GM18951 (cell line): Measurements from ENCODE around the gene ZNF837.
A peak's percentile ranks its signal among the peaks of the same experiment; 100 is the strongest.
"Not testable (repeated sequence)": the region's sequence is repeated elsewhere in the genome, so short reads cannot be mapped to it uniquely, and the experiment has no call there.

Source experiments
- POLR2A ChIP-seq: IDR thresholded peaks from 4 replicates; pipeline ENCODE4 v1.6.1; 2011; ENCODE audit warnings: mild to moderate bottlenecking; ENCODE audit not compliant: insufficient read length, insufficient read depth; ENCODE audit errors: extremely low read depth
- in situ Hi-C: fragments of 300-500 bp; cut with MboI; formaldehyde crosslinking; loops from one replicate; pipeline ENCODE4 v1.12.0; 2022; ENCODE audit warnings: low sequenced_read_pairs, mixed read lengths, inconsistent platforms; ENCODE audit not compliant: unreplicated experiment

The ZNF837 gene

DNA sequence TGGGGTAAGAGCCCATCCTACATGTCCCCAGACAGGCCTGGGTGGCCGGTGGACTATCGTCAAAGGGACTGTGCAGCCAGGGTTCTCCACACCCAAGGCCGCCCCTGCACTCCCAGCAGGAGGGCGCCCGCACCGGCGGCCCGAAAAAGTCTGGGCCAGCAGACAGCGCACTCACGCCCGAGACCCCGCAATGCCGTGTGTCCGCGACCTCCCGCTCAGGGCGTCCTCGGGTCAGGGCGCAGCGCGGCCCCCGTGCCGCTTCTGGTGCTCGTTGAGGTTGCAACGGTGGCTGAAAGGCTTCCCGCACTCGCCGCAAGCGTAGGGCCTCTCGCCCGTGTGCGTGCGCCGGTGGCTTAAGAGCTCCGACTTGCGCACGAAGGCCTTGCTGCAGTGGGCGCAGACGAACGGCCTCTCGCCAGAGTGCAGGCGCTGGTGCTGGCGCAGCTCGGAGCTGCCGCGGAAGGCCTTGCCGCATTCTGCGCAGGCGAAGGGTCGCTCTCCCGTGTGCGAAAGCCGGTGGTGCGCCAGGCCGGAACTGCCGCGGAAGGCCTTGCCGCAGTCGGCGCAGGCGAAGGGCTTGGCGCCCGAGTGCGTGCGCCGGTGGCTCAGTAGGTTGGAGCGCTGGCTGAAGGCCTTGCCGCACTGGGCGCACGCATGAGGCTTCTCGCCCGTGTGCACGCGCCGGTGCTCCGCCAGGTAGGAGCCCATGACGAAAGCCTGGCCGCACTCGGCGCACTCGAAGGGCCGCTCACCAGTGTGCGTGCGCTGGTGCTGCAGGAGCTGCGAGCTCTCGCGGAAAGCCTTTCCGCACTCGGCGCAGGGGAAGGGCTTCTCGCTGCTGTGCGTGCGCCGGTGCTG lies 24.7 kb downstream of the ZNF837 start:
- in situ Hi-C loops = no loop called here
- peak; percentile 20 for TF ChIP-seq POLR2A

DNA sequence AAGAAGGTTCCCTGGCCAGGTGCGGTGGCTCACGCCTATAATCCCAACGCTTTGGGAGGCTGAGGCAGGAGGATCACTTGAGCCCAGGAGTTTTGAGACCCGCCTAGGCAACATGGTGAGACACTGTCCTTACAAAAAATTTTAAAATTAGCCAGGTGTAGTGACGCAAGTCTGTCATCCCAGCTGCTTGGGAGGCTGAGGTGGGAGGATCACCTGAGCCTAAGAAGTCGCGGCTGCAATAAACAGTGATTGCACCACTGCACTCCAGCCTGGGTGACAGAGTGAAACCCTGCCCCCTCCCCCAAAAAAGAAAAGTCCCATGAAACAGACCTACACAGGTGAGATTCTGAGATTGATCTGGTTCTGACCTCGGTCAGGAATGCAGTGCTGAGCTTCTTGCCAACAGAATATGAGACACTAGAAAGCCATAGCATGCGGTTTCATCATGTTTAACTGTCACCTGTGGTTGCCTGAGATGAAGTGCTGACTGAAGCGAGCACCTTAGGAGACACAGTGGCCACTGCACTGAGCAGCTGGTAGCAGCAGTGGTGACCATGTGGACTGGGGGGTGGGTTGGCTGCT lies 25.5 kb downstream of the ZNF837 start:
- no peak for TF ChIP-seq POLR2A
- in situ Hi-C loops = no loop called here

DNA sequence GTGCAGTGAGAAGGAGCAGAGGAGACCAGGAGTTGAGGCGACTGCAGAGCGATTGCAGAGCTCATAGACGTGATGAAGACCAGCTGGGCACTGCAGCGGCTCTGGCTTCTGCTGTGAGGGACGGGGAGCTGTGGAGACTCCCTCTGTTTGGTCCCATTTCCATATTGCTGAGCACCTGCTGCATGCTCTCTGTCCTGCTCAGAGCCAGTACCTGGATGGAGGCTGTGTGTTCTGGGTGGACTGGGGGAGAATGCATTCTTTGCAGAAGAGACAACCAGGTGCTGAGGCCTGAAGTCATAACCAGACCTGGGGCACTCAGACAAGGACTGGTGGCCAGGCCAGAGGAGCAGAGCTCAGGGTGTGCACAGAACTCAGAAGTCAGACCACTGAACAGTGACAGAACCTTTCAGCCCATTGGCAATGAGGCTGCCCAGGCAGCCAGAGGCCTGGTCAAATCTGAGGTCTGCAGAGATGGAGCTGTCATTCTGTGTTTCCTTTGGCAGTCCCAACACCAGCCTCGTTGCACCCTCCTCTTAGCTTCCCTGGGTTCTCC lies 26.3 kb downstream of the ZNF837 start:
- no peak for TF ChIP-seq POLR2A
- in situ Hi-C loops = no loop called here

DNA sequence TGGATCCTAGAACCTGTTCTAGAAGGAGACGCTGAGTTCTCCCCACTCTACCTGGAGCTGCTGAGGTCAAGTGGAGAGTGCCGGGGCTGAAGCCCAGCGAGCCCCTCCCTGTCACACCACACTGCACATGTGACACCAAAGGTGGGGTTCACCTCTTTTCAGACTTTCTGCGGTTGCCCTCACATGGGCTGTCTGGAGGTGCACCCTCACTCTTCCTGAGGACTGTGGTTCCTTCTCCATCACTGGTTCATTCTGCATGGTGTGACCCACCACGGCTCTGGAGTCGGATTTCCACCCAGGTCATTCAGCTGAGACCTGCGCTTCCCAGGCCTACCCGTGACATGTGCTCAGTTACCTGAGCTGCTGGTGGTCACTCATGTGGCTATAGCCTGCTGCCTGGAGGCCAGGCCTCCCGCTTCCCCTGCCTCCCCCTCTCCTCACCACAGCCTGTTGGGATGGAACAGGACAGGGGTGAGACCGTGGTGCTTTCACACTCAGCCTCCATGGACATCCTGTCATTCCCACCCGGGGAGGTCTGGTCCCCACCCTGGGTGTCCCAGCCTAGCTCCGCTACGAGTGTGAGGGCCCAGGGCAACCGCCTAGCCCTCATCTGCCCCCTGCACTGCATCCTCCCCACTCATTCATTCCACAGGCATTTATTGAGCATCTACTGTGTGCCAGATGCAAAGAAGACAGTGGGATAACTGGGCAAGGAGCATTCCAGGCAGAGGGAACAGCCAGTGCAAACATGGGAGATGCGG lies 26.9 kb downstream of the ZNF837 start:
- in situ Hi-C loops = no loop called here
- no peak for TF ChIP-seq POLR2A

DNA sequence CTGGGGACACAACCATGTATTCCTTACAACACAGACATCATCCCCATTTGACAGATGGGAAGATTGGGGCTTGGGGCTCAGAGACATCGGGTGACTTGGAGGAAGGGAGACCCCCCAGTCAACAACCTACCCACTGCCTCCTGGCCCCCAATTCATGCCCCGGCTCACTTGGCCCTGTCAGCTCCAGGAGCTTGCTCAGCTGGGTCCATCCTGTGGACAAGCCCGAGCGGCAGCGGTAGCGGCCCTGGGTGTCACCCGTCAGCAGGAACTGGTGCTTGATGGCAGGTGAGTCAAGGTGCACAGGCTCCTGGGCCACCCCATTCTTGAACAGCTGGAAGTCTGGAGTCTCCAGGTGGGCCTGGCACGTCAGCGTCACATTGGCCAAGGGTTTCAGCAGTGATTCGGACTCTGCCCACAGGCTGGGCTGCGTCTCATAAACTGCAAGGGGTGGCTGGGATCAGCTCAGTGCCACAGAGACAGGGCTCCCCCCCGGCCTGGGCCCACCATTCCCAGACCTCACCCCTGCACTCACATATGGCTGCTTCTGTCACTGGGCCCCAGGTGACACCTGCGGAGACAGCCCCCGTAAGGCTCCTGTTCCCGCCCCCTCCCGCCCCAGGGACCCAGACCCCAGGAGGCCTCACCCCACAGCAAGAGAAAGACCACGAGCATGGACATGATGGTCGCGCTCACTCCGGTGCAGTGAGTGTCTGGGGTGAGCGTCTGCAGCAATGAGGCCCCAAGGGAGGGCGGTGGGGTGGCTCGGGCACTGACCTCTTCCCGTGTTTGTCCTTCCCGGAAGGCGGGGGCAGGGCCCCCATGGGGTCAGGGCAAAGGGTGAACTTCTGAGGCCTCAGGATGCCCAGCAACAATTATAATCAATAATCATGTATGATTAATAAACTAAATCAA lies 27.8 kb downstream of the ZNF837 start, which contains the start of gene A1BG:
Gene A1BG, minus strand, starts transcription at position 733 of the 912 bp plus-strand sequence. Its CDS starts 55 bp downstream, at position 678.
- TF ChIP-seq POLR2A = no peak
- in situ Hi-C loops = no loop called here

DNA sequence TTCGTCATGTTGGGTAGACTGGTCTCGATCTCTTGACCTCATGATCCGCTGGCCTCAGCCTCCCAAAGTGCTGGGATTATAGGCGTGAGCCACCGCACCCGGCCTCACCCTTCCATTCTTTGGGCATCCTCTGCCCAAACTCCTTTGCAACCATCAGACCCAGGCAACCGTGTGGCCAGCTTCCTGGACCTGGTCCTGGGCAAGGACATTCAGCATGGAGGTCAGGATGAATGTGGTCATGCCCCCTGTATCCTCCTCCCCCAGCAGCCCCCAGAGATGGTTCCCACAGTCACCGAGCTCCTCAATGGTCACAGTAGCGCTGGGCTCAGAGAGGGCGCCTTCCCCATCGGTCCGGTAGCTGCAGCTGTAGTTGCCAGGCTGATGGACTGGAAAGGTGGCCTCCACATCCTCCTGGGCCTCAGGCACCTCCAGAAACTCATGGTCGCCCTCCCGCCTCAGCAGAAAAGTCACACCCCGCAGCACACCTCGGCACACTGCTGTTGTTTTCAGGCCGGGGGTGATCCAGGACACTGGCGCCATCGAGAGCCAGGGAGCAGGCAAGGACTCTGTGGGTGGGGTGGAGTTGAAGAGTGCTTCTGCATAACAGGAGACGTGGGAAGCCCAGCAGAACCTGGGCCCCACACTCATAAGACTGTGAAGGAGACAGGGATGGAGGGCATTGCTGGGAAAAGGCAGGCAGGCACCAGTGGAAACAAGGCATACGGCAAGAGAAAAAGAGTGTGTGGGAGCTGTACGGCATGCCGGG lies 28.7 kb downstream of the ZNF837 start:
- in situ Hi-C loops = no loop called here
- TF ChIP-seq POLR2A = no peak

DNA sequence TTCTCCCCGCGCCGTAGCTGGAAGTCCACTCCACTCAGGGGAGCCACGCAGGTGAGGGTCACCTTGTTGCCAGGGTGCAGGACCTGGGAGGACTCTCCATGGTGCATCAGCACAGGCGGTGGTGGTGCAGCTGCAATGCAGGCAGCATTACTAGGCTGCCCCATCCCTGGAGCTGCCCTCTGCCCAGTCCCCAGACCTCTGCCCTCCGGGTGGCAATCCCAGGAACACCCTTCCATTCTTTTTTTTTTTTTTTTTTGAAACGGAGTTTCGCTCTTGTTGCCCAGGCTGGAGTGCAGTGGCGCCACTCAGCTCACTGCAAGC lies 29.3 kb downstream of the ZNF837 start:
- in situ Hi-C loops = no loop called here

DNA sequence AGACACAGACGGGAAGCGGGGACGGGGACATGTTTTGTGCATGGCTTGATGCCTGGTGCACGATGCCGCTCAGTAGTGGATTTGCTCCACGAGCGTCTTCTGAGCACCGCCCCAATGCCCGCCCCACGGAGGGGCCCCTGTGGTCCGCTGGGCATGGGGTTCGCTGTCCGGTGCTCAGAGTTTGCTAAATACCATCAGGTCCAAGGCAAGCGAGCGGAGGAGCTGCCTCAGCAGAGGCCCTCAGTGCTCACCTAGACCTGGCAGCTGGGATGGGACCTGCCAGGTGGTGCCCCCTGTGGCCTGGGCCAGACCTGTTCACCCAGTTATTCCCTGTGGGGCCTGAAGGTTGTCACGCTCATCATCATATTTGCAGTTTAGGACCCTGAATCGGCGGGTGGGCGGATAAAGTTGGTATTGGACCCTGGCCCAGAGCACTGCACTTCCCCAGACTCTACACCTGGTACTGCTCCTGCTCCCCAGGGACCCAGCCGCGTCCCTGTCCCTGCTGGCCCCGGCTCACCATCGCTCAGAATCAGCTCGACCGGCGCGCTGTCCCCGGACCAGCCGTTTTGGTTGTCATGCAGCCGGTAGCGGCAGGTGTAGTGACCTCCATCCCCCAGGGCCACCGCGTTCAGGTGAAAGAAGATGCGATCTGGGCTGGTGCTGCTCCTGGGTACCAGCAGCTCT lies 29.8 kb downstream of the ZNF837 start:
- in situ Hi-C loops = no loop called here
- TF ChIP-seq POLR2A = no peak

More for the DNA sequence above, 29.3 kb downstream of the ZNF837 start:
- TF ChIP-seq POLR2A = no peak

DNA sequence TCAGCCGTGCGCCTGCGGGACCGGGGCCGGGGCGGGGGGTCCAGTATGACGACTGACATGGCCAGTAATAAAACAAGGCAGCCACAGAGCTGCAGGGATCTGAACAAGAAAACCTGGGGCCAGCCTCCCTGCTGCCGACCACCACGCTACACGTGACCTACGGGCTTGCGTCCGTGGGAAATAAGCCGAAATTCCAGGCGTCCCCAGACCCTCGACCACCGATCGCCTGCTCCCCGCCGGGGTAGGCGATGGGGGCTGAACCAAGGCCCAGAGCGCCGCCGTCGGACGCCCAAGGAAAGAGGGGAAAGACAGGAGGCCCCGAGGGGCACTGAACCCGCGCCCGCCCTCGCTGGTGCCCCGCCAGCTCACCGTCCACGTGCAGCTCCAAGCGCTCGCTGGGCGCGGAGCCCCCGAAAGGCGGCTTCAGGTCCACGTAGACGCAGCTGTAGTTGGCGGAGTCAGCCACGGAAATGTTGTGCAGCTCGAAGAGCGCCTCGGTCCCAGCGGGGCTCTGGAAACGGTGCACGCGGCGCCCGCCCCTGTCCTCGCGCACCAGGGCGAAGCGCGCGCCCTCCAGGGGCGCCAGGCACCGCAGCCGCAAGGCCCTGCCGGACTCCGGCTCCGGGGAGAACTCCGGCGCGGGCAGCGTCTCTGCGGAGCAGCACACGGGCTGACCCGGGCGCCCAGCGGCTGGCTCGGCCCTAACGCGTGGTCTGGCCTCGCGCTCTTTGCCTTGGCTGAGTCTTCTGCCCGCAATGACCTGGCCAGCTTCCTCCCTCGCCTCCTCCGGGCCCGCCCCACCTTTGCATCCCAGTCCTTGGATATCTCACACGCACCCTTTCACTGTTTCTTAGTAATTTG lies 30.6 kb downstream of the ZNF837 start:
- in situ Hi-C loops = no loop called here
- no peak for TF ChIP-seq POLR2A

DNA sequence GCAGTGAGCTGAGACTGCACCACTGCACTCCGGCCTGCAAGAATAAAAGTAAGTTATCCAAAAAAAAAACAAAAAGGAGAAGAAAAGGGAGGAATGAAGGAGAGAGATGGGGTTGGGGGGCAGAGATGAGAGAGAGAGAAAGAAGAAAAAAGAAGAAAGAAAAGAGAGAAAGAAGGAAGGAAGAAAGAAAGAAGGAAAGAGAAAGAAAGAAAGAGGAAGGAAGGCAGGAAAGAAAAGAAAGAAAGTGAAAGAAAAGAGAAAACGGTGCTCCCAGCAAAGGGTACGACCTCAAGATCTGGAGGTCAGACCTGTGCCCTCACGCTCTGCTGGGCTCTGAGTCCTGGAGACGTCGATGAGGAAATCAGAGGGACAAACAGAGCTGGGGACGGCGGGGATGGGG lies 31.2 kb downstream of the ZNF837 start:
- no peak for TF ChIP-seq POLR2A
- in situ Hi-C loops = no loop called here

DNA sequence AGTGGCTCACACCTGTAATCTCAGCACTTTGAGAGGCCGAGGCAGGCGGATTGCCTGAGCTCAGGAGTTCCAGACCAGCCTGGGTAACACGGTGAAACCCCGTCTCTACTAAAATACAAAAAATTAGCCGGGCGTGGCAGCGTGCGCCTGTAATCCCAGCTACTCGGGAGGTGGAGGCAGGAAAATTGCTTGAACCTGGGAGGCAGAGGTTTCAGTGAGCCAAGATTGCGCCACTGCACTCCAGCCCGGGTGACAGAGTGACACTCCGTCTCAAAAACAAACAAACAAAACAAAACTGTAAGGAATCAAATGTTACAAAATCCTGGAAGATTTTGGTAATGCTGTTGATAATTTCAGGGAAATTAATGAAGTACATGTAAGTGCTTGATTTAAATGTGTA lies 32.8 kb downstream of the ZNF837 start:
- in situ Hi-C loops = not testable (repeated sequence)
